K562 (cell line): ENCODE results near the gene PPP1R3E.

Experiments
- GTF3C2 ChIP-seq: IDR thresholded peaks from 3 replicates; pipeline ENCODE4 v1.6.1; 2011; ENCODE audit warnings: borderline replicate concordance, mild to moderate bottlenecking, moderate library complexity; ENCODE audit not compliant: insufficient read length; ENCODE audit errors: extremely low read depth
- MCM2 ChIP-seq: fragments of 450-650 bp; IDR thresholded peaks from 2 replicates; pipeline ENCODE4 v1.6.1; 2017; ENCODE audit warnings: low read depth, mild to moderate bottlenecking

GRCh38 chr14:23306412-23307145 lies 3.9 kb upstream of the PPP1R3E start, which contains the start of gene BCL2L2:
- TF ChIP-seq MCM2 (no peak), GTF3C2 (no peak)
